ENCODE measurements around the gene HLA-DRA.

Gene HLA-DRA

GRCh38 chr6:32484614-32484998 is 44.9 kb downstream of the HLA-DRA start:
- Mint-ChIP-seq H3K9me3 (no peaks in the 10 kb centered on the region), H3K27ac (peak overlapping the region; percentile 68), H3K36me3 (peaks cover 6% of the 10 kb centered on the region), H3K4me1 (peaks cover 6% of the 10 kb centered on the region), H3K27me3 (no peaks in the 10 kb centered on the region), H3K4me3 (no peak overlapping the region)
- peak; percentile 12 for ATAC-seq

GRCh38 chr6:32488083-32488482 is 48.4 kb downstream of the HLA-DRA start:
- H3K4me3 Mint-ChIP-seq = no peak overlapping the region
- H3K27me3 Mint-ChIP-seq = no peaks in the 10 kb centered on the region
- no peak overlapping the region for H3K27ac Mint-ChIP-seq
- ATAC-seq = no peak
- H3K9me3 Mint-ChIP-seq = no peaks in the 10 kb centered on the region
- H3K4me1 Mint-ChIP-seq = peaks cover 18% of the 10 kb centered on the region
- no peaks in the 10 kb centered on the region for H3K36me3 Mint-ChIP-seq

GRCh38 chr6:32491700-32492099 is 52.0 kb downstream of the HLA-DRA start:
- ATAC-seq = peak; percentile 47
- H3K4me3 Mint-ChIP-seq = no peak overlapping the region
- H3K36me3 Mint-ChIP-seq = no peaks in the 10 kb centered on the region
- H3K4me1 Mint-ChIP-seq = peaks cover 18% of the 10 kb centered on the region
- H3K27me3 Mint-ChIP-seq = no peaks in the 10 kb centered on the region
- H3K27ac Mint-ChIP-seq = no peak overlapping the region
- no peaks in the 10 kb centered on the region for H3K9me3 Mint-ChIP-seq

- no peak overlapping the region for H3K4me3 Mint-ChIP-seq
- H3K36me3 Mint-ChIP-seq = no peaks in the 10 kb centered on the region
- H3K27ac Mint-ChIP-seq = no peak overlapping the region
- H3K9me3 Mint-ChIP-seq = no peaks in the 10 kb centered on the region
- H3K27me3 Mint-ChIP-seq = no peaks in the 10 kb centered on the region
- ATAC-seq = no peak
- peaks cover 18% of the 10 kb centered on the region for H3K4me1 Mint-ChIP-seq
Observed at GRCh38 chr6:32492351-32492750, 52.7 kb downstream of the HLA-DRA start.
